H1 (cell line): ENCODE measurements around the gene MUSTN1.

Source experiments
- ATF2 ChIP-seq: IDR thresholded peaks from 2 replicates; pipeline ENCODE4 v1.6.1; 2012; ENCODE audit warnings: low read length, inconsistent platforms
- CTCF ChIP-seq, 3 experiments: IDR thresholded peaks; 1 replicate in 2 of 3; 2 replicates in 1 of 3; pipeline versions ENCODE4 v1.5.1 to v1.6.1; 2011; ENCODE audit warnings: low read length in 3 of 3, mild to moderate bottlenecking in 3 of 3, inconsistent platforms in 2 of 3, low read depth in 1 of 3, moderate library complexity in 1 of 3; ENCODE audit not compliant: insufficient read depth in 1 of 3; ENCODE audit errors: control extremely low read depth in 1 of 3
- EZH2 ChIP-seq: fragments of 200-600 bp; sonication (generic); IDR thresholded peaks from 2 replicates; pipeline ENCODE4 v1.7.1; 2012; ENCODE audit warnings: low read depth, mild to moderate bottlenecking, moderate library complexity, low read length, inconsistent platforms; ENCODE audit not compliant: severe bottlenecking
- MAX ChIP-seq: IDR thresholded peaks from 2 replicates; pipeline ENCODE4 v1.6.1; 2012; ENCODE audit warnings: inconsistent platforms
- POLR2A ChIP-seq, 2 experiments: IDR thresholded peaks; 1 replicate in 1 of 2; 2 replicates in 1 of 2; pipeline ENCODE4 v1.6.1; 2011; ENCODE audit warnings: low read depth in 2 of 2, low read length in 2 of 2, mild to moderate bottlenecking in 2 of 2; ENCODE audit errors: control extremely low read depth in 1 of 2
- TBP ChIP-seq: IDR thresholded peaks from 2 replicates; pipeline ENCODE4 v1.6.1; 2011; ENCODE audit warnings: low read depth, low read length, improper control_type of control experiment
- TEAD4 ChIP-seq: IDR thresholded peaks from 2 replicates; pipeline ENCODE4 v1.6.1; 2012; ENCODE audit warnings: low read depth, low read length, inconsistent platforms, mixed read lengths
- YY1 ChIP-seq: IDR thresholded peaks from 2 replicates; pipeline ENCODE4 v1.6.1; 2011; ENCODE audit warnings: low read depth, mild to moderate bottlenecking, low read length
- ZNF274 ChIP-seq: IDR thresholded peaks from 2 replicates; pipeline ENCODE4 v1.7.0; 2012; ENCODE audit warnings: low read length, borderline replicate concordance; ENCODE audit errors: extremely low read depth

GRCh38 chr3:52845157-52845556 is 10.3 kb upstream of the MUSTN1 start:
- no peak for TF ChIP-seq CTCF (IDR thresholded peaks at IDR 0.05; ENCODE audit: control extremely low read depth in 1 of 3, insufficient read depth in 1 of 3, low read depth in 1 of 3, low read length in 3 of 3)
- TF ChIP-seq YY1, result no peak
- no peak for TF ChIP-seq ZNF274
- TF ChIP-seq ATF2, result no peak
- no peak for TF ChIP-seq POLR2A (IDR thresholded peaks at IDR 0.05; ENCODE audit: control extremely low read depth in 1 of 2, low read depth in 2 of 2, low read length in 2 of 2)
- no peak for TF ChIP-seq EZH2
- TF ChIP-seq TBP, result no peak
- no peak for TF ChIP-seq TEAD4
- TF ChIP-seq MAX, result no peak
